NK-92 treated with Interleukin-12 subunit alpha and Interleukin-12 subunit beta, amount 100 ng/mL, for 24 hours (cell line): Measurements from ENCODE around the gene NDN.

Experiments used
- DNase-seq: peaks from one replicate; lab custom pipeline; 2025; lab: John Stamatoyannopoulos, UW

NDN gene

GRCh38 chr15:23642413-23643044, 44.6 kb downstream of the NDN start:
- peak; percentile 10 for DNase-seq
